Measurements from ENCODE around the gene ACP4. TPM values are rescaled to one million over a fixed set of nuclear protein-coding genes. Genes with fewer than 3 reads are reported as not detected.
"Not testable (repeated sequence)": the region's sequence is repeated elsewhere in the genome, so short reads cannot be mapped to it uniquely, and the experiment has no call there.

Gene ACP4
- total RNA-seq, result not detected
- long read RNA-seq, result 0 reads

GRCh38 chr19:50790396-50790795 lies at the start of gene ACP4:
ACP4 (plus strand) TSS chr19:50790415; CDS start chr19:50790415, 0 bp downstream.
- DNase-seq (no peak), ATAC-seq (no peak)
- intact Hi-C loops (cut with DNase I), result no loop called here

GRCh38 chr19:50741179-50741933 lies 48.9 kb upstream of the ACP4 start:
- ATAC-seq (no peak), DNase-seq (no peak)
- intact Hi-C loops (cut with DNase I), result no loop called here

GRCh38 chr19:50743537-50743936 lies 46.7 kb upstream of the ACP4 start:
- intact Hi-C loops (cut with DNase I), result no loop called here
- DNase-seq, result no peak
- ATAC-seq, result no peak

- ATAC-seq, result no peak
- no peak for DNase-seq
- intact Hi-C loops (cut with DNase I), result no loop called here
Measured at GRCh38 chr19:50745221-50745620, 45.0 kb upstream of the ACP4 start.

GRCh38 chr19:50747141-50747540 lies 43.1 kb upstream of the ACP4 start:
- ATAC-seq; DNase-seq; intact Hi-C loops (cut with DNase I): not testable (repeated sequence)

GRCh38 chr19:50749490-50749889 lies 40.7 kb upstream of the ACP4 start:
- intact Hi-C loops (cut with DNase I), result no loop called here
- DNase-seq (no peak), ATAC-seq (no peak)

- intact Hi-C loops (cut with DNase I), result no loop called here
- ATAC-seq (no peak), DNase-seq (no peak)
Measured at GRCh38 chr19:50750010-50750409, 40.2 kb upstream of the ACP4 start.

- intact Hi-C loops (cut with DNase I), result no loop called here
- DNase-seq (no peak), ATAC-seq (no peak)
Measured at GRCh38 chr19:50753879-50754278, 36.3 kb upstream of the ACP4 start.

GRCh38 chr19:50756244-50756643 lies 34.0 kb upstream of the ACP4 start:
- ATAC-seq; intact Hi-C loops (cut with DNase I); DNase-seq: not testable (repeated sequence)

- DNase-seq; ATAC-seq; intact Hi-C loops (cut with DNase I): not testable (repeated sequence)
Measured at GRCh38 chr19:50757624-50758023, 32.6 kb upstream of the ACP4 start.

- DNase-seq; intact Hi-C loops (cut with DNase I); ATAC-seq: not testable (repeated sequence)
Measured at GRCh38 chr19:50759076-50759475, 31.1 kb upstream of the ACP4 start.

- DNase-seq (no peak), ATAC-seq (no peak)
- intact Hi-C loops (cut with DNase I), result no loop called here
Measured at GRCh38 chr19:50759886-50760285, 30.3 kb upstream of the ACP4 start.

GRCh38 chr19:50761501-50761900 lies 28.7 kb upstream of the ACP4 start:
- DNase-seq, ATAC-seq: not testable (repeated sequence)

GRCh38 chr19:50763521-50763920 lies 26.7 kb upstream of the ACP4 start:
- ATAC-seq; DNase-seq; intact Hi-C loops (cut with DNase I): not testable (repeated sequence)

More at GRCh38 chr19:50761501-50761900, 28.7 kb upstream of the ACP4 start:
- intact Hi-C loops (cut with DNase I), result not testable (repeated sequence)

- intact Hi-C loops (cut with DNase I), result no loop called here
- ATAC-seq (no peak), DNase-seq (no peak)
Measured at GRCh38 chr19:50764409-50764808, 25.8 kb upstream of the ACP4 start.

GRCh38 chr19:50766746-50767145 lies 23.5 kb upstream of the ACP4 start:
- intact Hi-C loops (cut with DNase I); ATAC-seq; DNase-seq: not testable (repeated sequence)

GRCh38 chr19:50767263-50767662 lies 23.0 kb upstream of the ACP4 start:
- DNase-seq; intact Hi-C loops (cut with DNase I); ATAC-seq: not testable (repeated sequence)

- DNase-seq (no peak), ATAC-seq (no peak)
- intact Hi-C loops (cut with DNase I), result no loop called here
Measured at GRCh38 chr19:50768277-50768676, 21.9 kb upstream of the ACP4 start.

GRCh38 chr19:50770164-50770563 lies 20.1 kb upstream of the ACP4 start, which contains the start of gene GPR32:
GPR32 (plus strand) TSS chr19:50770464; CDS start chr19:50770601, 137 bp downstream.
- ATAC-seq, DNase-seq: not testable (repeated sequence)
- intact Hi-C loops (cut with DNase I), result loop anchor here in 1 of 2 donors (10.0 kb wide), 1 partner anchor 65 kb away; no protein-coding TSS in a partner anchor

- no peak for DNase-seq
- no peak for ATAC-seq
- intact Hi-C loops (cut with DNase I), result loop anchor here in 1 of 2 donors (10.0 kb wide), 1 partner anchor 66 kb away; no protein-coding TSS in a partner anchor
Measured at GRCh38 chr19:50770888-50771287, 19.3 kb upstream of the ACP4 start.

All from left cardiac atrium (tissue), 4 donors.